ENCODE measurements around the gene LCN12. TPM values are rescaled to one million over a fixed set of nuclear protein-coding genes. Genes with fewer than 3 reads are reported as not detected.

Gene LCN12
- total and polyA plus RNA-seq, 2 donors from 2014 or later: 35.5 to 42.9 TPM

GRCh38 chr9:136957461-136957860, 5.4 kb downstream of the LCN12 start:
- Histone ChIP-seq H3K27ac (ENCODE audit: low read depth in 2 of 2, low read length in 2 of 2) (no peak overlapping the region), H3K36me3 (ENCODE audit: control insufficient read depth in 2 of 3, insufficient read depth in 3 of 3, low read length in 3 of 3) (no peaks in the 10 kb centered on the region), H3K27me3 (ENCODE audit: control insufficient read depth, insufficient read depth, low read length) (no peaks in the 10 kb centered on the region), H3K9ac (ENCODE audit: low read length in 3 of 3) (no peak overlapping the region), H3K4me1 (ENCODE audit: control insufficient read depth in 2 of 3, insufficient read depth in 2 of 3, low read depth in 1 of 3, low read length in 3 of 3) (no peaks in the 10 kb centered on the region), H3K9me3 (ENCODE audit: control insufficient read depth in 2 of 3, insufficient read depth in 1 of 3, low read length in 3 of 3) (no peaks in the 10 kb centered on the region), H3K4me3 (ENCODE audit: low read length in 3 of 3) (no peak overlapping the region)
- TF ChIP-seq CTCF (IDR thresholded peaks at IDR 0.05; ENCODE audit: borderline replicate concordance, extremely low read depth, insufficient read depth): no peak
- DNase-seq (no peak), FAIRE-seq (no peak)
- intact Hi-C loops (cut with DNase I): loop anchor here (10.0 kb wide), 1 partner anchor 67 kb away; the partner anchor contains the start of gene ABCA2

GRCh38 chr9:136957901-136958300, 5.8 kb downstream of the LCN12 start:
- H3K9me3 ChIP-seq (ENCODE audit: control insufficient read depth in 2 of 3, insufficient read depth in 1 of 3, low read length in 3 of 3): no peaks in the 10 kb centered on the region
- H3K4me3 ChIP-seq (ENCODE audit: low read length in 3 of 3): no peak overlapping the region
- FAIRE-seq: no peak
- H3K27ac ChIP-seq (ENCODE audit: low read depth in 2 of 2, low read length in 2 of 2): no peak overlapping the region
- H3K9ac ChIP-seq (ENCODE audit: low read length in 3 of 3): no peak overlapping the region
- intact Hi-C loops (cut with DNase I): loop anchor here (10.0 kb wide), 1 partner anchor 67 kb away; the partner anchor contains the start of gene ABCA2
- DNase-seq: no peak
- no peaks in the 10 kb centered on the region for H3K36me3 ChIP-seq (ENCODE audit: control insufficient read depth in 2 of 3, insufficient read depth in 3 of 3, low read length in 3 of 3)
- no peaks in the 10 kb centered on the region for H3K4me1 ChIP-seq (ENCODE audit: control insufficient read depth in 2 of 3, insufficient read depth in 2 of 3, low read depth in 1 of 3, low read length in 3 of 3)
- no peaks in the 10 kb centered on the region for H3K27me3 ChIP-seq (ENCODE audit: control insufficient read depth, insufficient read depth, low read length)
- TF ChIP-seq CTCF (IDR thresholded peaks at IDR 0.05; ENCODE audit: borderline replicate concordance, extremely low read depth, insufficient read depth): no peak

GRCh38 chr9:136958473-136958872, 6.4 kb downstream of the LCN12 start:
- Histone ChIP-seq H3K4me1 (ENCODE audit: control insufficient read depth in 2 of 3, insufficient read depth in 2 of 3, low read depth in 1 of 3, low read length in 3 of 3) (no peaks in the 10 kb centered on the region), H3K27ac (ENCODE audit: low read depth in 2 of 2, low read length in 2 of 2) (no peak overlapping the region), H3K4me3 (ENCODE audit: low read length in 3 of 3) (no peak overlapping the region), H3K27me3 (ENCODE audit: control insufficient read depth, insufficient read depth, low read length) (no peaks in the 10 kb centered on the region), H3K36me3 (ENCODE audit: control insufficient read depth in 2 of 3, insufficient read depth in 3 of 3, low read length in 3 of 3) (no peaks in the 10 kb centered on the region), H3K9me3 (ENCODE audit: control insufficient read depth in 2 of 3, insufficient read depth in 1 of 3, low read length in 3 of 3) (no peaks in the 10 kb centered on the region), H3K9ac (ENCODE audit: low read length in 3 of 3) (no peak overlapping the region)
- DNase-seq (no peak), FAIRE-seq (no peak)
- TF ChIP-seq CTCF (IDR thresholded peaks at IDR 0.05; ENCODE audit: borderline replicate concordance, extremely low read depth, insufficient read depth): no peak
- intact Hi-C loops (cut with DNase I): loop anchor here (10.0 kb wide), 1 partner anchor 66 kb away; the partner anchor contains the start of gene ABCA2

All from kidney (tissue), 14 donors.